ENCODE measurements around the gene GAREM2. TPM values are rescaled to one million over a fixed set of nuclear protein-coding genes. Genes with fewer than 3 reads are reported as not detected.

The GAREM2 gene
- total RNA-seq = 1 to 10 TPM in 7 of 9 donors, under 1 TPM in 1, not detected in 1; 0.55 to 2.5 (median 1.6) TPM
- 1 to 10 TPM in 1 of 3 donors, under 1 TPM in 2; 0.57 to 1.0 (median 0.77) TPM for polyA plus RNA-seq
- long read RNA-seq, donor 1 = 0 reads
- long read RNA-seq, donor 2 = 0 reads
- long read RNA-seq, donor 3 = 0 reads
- long read RNA-seq, donor 4, partial matches to known transcripts = 0 of 1 reads
- long read RNA-seq, donor 4, other reads (novel, unspliced or antisense) = 1 of 1 reads
- long read RNA-seq, donor 5, partial matches to known transcripts = 4 of 7 reads
- long read RNA-seq, donor 5, other reads (novel, unspliced or antisense) = 3 of 7 reads
- long read RNA-seq, donor 6 = 0 reads
- long read RNA-seq, donor 7 = 0 reads
- long read RNA-seq, donor 8 = 0 reads
- long read RNA-seq, donor 9 = 0 reads
- long read RNA-seq, donor 10 = 0 reads

- Histone ChIP-seq H3K4me1 (replicated peaks in 1 of 2) (peaks cover 5 to 7% of the 10 kb centered on the region in 2 donors), H3K4me3 (peak within 1 kb of the TSS in 2 of 4 donors; percentile 22 to 59), H3K36me3 (replicated peaks in 1 of 2) (no peaks in the 10 kb centered on the region), H3K27ac (no peak within 1 kb of the TSS), H3K27me3 (peaks cover 14% of the 10 kb centered on the region), H3K9me3 (replicated peaks in 1 of 3) (no peaks in the 10 kb centered on the region)
- TF ChIP-seq, protein P1, sequence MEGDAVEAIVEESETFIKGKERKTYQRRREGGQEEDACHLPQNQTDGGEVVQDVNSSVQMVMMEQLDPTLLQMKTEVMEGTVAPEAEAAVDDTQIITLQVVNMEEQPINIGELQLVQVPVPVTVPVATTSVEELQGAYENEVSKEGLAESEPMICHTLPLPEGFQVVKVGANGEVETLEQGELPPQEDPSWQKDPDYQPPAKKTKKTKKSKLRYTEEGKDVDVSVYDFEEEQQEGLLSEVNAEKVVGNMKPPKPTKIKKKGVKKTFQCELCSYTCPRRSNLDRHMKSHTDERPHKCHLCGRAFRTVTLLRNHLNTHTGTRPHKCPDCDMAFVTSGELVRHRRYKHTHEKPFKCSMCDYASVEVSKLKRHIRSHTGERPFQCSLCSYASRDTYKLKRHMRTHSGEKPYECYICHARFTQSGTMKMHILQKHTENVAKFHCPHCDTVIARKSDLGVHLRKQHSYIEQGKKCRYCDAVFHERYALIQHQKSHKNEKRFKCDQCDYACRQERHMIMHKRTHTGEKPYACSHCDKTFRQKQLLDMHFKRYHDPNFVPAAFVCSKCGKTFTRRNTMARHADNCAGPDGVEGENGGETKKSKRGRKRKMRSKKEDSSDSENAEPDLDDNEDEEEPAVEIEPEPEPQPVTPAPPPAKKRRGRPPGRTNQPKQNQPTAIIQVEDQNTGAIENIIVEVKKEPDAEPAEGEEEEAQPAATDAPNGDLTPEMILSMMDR (IDR thresholded peaks at IDR 0.05) = no peak
- TF ChIP-seq POLR2A (IDR thresholded peaks at IDR 0.05) = no peak
- peak in 2 of 7 donors; percentile 16 to 33 for DNase-seq
- intact Hi-C loops (cut with DNase I) = no loop called here
- WGBS, 4 donors = 0 to 2% (median 1%) methylated on average over 2 to 91 of the region's 102 CpGs
Measured at GRCh38 chr2:26172871-26173775, at the start of gene GAREM2. GAREM2 (plus strand) TSS chr2:26173088; CDS start chr2:26173221, 133 bp downstream.

- no peak for DNase-seq
- Histone ChIP-seq H3K27me3 (no peaks in the 10 kb centered on the region), H3K36me3 (replicated peaks in 1 of 2) (peaks cover 0 to 10% of the 10 kb centered on the region in 2 donors), H3K27ac (no peak overlapping the region), H3K4me3 (no peak overlapping the region), H3K4me1 (replicated peaks in 1 of 2) (peaks cover 0 to 3% of the 10 kb centered on the region in 2 donors), H3K9me3 (replicated peaks in 1 of 3) (no peaks in the 10 kb centered on the region)
- intact Hi-C loops (cut with DNase I) = no loop called here
- TF ChIP-seq POLR2A (IDR thresholded peaks at IDR 0.05) = no peak
- TF ChIP-seq, protein P1 (IDR thresholded peaks at IDR 0.05) = no peak
- WGBS, 4 donors = 62 to 79% (median 72%) methylated on average over 5 of the region's 5 CpGs
Measured at GRCh38 chr2:26123426-26123825, 49.5 kb upstream of the GAREM2 start.

- no peak overlapping the region for H3K4me3 ChIP-seq
- no peaks in the 10 kb centered on the region for H3K27me3 ChIP-seq
- H3K4me1 ChIP-seq (replicated peaks in 1 of 2) = peaks cover 0 to 3% of the 10 kb centered on the region in 2 donors
- H3K27ac ChIP-seq = no peak overlapping the region
- no peaks in the 10 kb centered on the region for H3K9me3 ChIP-seq (replicated peaks in 1 of 3)
- intact Hi-C loops (cut with DNase I) = no loop called here
- WGBS, 4 donors = 77 to 96% (median 90%) methylated on average over 4 of the region's 4 CpGs
- TF ChIP-seq, protein P1 (IDR thresholded peaks at IDR 0.05) = no peak
- no peak for TF ChIP-seq POLR2A (IDR thresholded peaks at IDR 0.05)
- peaks cover 0 to 10% of the 10 kb centered on the region in 2 donors for H3K36me3 ChIP-seq (replicated peaks in 1 of 2)
- DNase-seq = no peak
Measured at GRCh38 chr2:26126074-26126473, 46.8 kb upstream of the GAREM2 start.

DNA sequence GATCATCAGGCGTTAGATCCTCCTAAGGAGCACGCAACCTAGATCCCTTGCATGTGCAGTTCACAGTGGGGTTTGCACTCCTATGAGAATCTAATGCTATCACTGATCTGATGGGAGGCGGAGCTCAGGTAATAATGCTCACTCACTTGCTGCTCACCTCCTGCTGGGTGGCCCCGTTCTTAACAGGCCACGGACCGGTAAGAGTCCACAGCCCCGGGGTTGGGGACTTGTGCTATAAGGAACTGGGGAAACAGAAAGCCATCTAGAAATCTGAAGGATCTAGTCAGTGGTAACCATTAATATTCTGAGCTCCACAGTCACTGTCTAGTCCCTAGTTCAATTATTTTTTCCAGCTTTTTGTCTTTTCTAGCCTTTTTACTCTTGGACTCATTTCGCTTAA is 44.7 kb upstream of the GAREM2 start:
- H3K36me3 ChIP-seq (replicated peaks in 1 of 2) = peaks cover 0 to 10% of the 10 kb centered on the region in 2 donors
- TF ChIP-seq POLR2A (IDR thresholded peaks at IDR 0.05) = no peak
- TF ChIP-seq, protein P1 (IDR thresholded peaks at IDR 0.05) = no peak
- H3K27me3 ChIP-seq = no peaks in the 10 kb centered on the region
- H3K9me3 ChIP-seq (replicated peaks in 1 of 3) = no peaks in the 10 kb centered on the region
- no peaks in the 10 kb centered on the region for H3K4me1 ChIP-seq (replicated peaks in 1 of 2)
- 91 to 99% (median 94%) methylated on average over 8 of the region's 8 CpGs for WGBS, 4 donors
- no peak overlapping the region for H3K4me3 ChIP-seq
- intact Hi-C loops (cut with DNase I) = no loop called here
- no peak overlapping the region for H3K27ac ChIP-seq
- no peak for DNase-seq

Measured in adrenal gland (tissue), 19 donors.